ENCODE results near the gene NCEH1.

DNA sequence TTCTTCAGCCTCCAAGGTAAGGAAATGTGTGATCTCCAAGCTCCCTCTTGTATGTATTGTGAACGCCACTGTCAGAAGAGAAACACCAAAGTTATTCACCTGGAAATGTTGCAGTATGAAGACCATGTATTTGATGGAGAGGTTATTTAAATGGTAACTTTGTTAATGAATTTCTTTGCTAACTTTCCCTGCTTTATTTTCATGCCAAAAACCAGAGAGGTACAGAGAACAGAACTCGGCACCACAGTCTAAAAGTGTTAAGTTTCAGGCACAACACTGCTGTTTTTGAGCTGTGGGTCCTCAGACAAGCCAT lies 114.5 kb downstream of the NCEH1 start:
- TF ChIP-seq TCF7 (IDR thresholded peaks at IDR 0.05; ENCODE audit: borderline replicate concordance), result no peak
- TF ChIP-seq, protein P1, sequence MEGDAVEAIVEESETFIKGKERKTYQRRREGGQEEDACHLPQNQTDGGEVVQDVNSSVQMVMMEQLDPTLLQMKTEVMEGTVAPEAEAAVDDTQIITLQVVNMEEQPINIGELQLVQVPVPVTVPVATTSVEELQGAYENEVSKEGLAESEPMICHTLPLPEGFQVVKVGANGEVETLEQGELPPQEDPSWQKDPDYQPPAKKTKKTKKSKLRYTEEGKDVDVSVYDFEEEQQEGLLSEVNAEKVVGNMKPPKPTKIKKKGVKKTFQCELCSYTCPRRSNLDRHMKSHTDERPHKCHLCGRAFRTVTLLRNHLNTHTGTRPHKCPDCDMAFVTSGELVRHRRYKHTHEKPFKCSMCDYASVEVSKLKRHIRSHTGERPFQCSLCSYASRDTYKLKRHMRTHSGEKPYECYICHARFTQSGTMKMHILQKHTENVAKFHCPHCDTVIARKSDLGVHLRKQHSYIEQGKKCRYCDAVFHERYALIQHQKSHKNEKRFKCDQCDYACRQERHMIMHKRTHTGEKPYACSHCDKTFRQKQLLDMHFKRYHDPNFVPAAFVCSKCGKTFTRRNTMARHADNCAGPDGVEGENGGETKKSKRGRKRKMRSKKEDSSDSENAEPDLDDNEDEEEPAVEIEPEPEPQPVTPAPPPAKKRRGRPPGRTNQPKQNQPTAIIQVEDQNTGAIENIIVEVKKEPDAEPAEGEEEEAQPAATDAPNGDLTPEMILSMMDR (IDR thresholded peaks at IDR 0.05 in 2 of 3, conservative IDR thresholded peaks at IDR 0.05 in 1 of 3; ENCODE audit: control insufficient read depth in 2 of 3, extremely low read depth in 1 of 3, insufficient read depth in 1 of 3, low read depth in 3 of 3, low read length in 3 of 3), result no peak
- TF ChIP-seq CREB1 (IDR thresholded peaks at IDR 0.05; ENCODE audit: low read depth), result no peak
- no peak for TF ChIP-seq POLR2AphosphoS5 (IDR thresholded peaks at IDR 0.05; ENCODE audit: low read length)
- TF ChIP-seq SMC3 (IDR thresholded peaks at IDR 0.05; ENCODE audit: borderline replicate concordance, low read length), result no peak
- TF ChIP-seq EZH2 (IDR thresholded peaks at IDR 0.05; ENCODE audit: borderline replicate concordance, control insufficient read depth, low read depth, low read length), result no peak
- TF ChIP-seq, protein P2, sequence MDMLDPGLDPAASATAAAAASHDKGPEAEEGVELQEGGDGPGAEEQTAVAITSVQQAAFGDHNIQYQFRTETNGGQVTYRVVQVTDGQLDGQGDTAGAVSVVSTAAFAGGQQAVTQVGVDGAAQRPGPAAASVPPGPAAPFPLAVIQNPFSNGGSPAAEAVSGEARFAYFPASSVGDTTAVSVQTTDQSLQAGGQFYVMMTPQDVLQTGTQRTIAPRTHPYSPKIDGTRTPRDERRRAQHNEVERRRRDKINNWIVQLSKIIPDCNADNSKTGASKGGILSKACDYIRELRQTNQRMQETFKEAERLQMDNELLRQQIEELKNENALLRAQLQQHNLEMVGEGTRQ (IDR thresholded peaks at IDR 0.05; ENCODE audit: borderline replicate concordance, low read depth, low read length), result no peak
- TF ChIP-seq SUZ12 (IDR thresholded peaks at IDR 0.05; ENCODE audit: unreplicated experiment), result no peak
- TF ChIP-seq CHD2 (IDR thresholded peaks at IDR 0.05; ENCODE audit: borderline replicate concordance, low read depth, low read length), result no peak
